Nephron progenitor cell (in vitro differentiated cells): ENCODE measurements around the gene ZNF397.

Source experiments
- DNase-seq: peaks from one replicate; pipeline ENCODE4 v3.0.0; 2021
- H3K27ac Mint-ChIP-seq: 2 replicates; pipeline ENCODE4 v1.8.0; 2021; ENCODE audit warnings: mild to moderate bottlenecking, moderate library complexity, mixed read lengths
- H3K27me3 Mint-ChIP-seq: 2 replicates; pipeline ENCODE4 v1.8.0; 2021; ENCODE audit warnings: mild to moderate bottlenecking, low read depth, mixed read lengths; ENCODE audit not compliant: poor library complexity
- H3K36me3 Mint-ChIP-seq: 2 replicates; pipeline ENCODE4 v1.8.0; 2021; ENCODE audit warnings: low read depth, mixed read lengths
- H3K4me1 Mint-ChIP-seq: 2 replicates; pipeline ENCODE4 v1.8.0; 2021; ENCODE audit warnings: mixed read lengths
- H3K4me3 Mint-ChIP-seq: 2 replicates; pipeline ENCODE4 v1.8.0; 2021; ENCODE audit warnings: mild to moderate bottlenecking, moderate library complexity, mixed read lengths
- H3K9me3 Mint-ChIP-seq: 2 replicates; pipeline ENCODE4 v1.8.0; 2021; ENCODE audit warnings: mild to moderate bottlenecking, moderate library complexity, mixed read lengths
- CTCF ChIP-seq: fragments of 200-600 bp; sonication (generic); IDR thresholded peaks from 2 replicates; pipeline ENCODE4 v1.5.0; 2021; ENCODE audit warnings: antibody characterized with exemption

The ZNF397 gene

GRCh38 chr18:35246831-35247230, 6.0 kb downstream of the ZNF397 start:
- H3K4me1 Mint-ChIP-seq, result peaks cover 12% of the 10 kb centered on the region
- no peak overlapping the region for H3K4me3 Mint-ChIP-seq
- no peak for DNase-seq
- peaks cover 71% of the 10 kb centered on the region for H3K9me3 Mint-ChIP-seq
- no peaks in the 10 kb centered on the region for H3K27me3 Mint-ChIP-seq
- peaks cover 94% of the 10 kb centered on the region for H3K36me3 Mint-ChIP-seq
- no peak overlapping the region for H3K27ac Mint-ChIP-seq
- no peak for TF ChIP-seq CTCF

GRCh38 chr18:35247412-35248249, 6.8 kb downstream of the ZNF397 start:
- Mint-ChIP-seq H3K27ac (no peak overlapping the region), H3K36me3 (peaks cover 97% of the 10 kb centered on the region), H3K9me3 (peaks cover 72% of the 10 kb centered on the region), H3K4me1 (peaks cover 6% of the 10 kb centered on the region), H3K27me3 (no peaks in the 10 kb centered on the region), H3K4me3 (no peak overlapping the region)
- no peak for DNase-seq
- TF ChIP-seq CTCF, result no peak

- H3K4me1 Mint-ChIP-seq, result peaks cover 3% of the 10 kb centered on the region
Measured at GRCh38 chr18:35248429-35248828, 7.6 kb downstream of the ZNF397 start.

GRCh38 chr18:35252466-35252865, 11.6 kb downstream of the ZNF397 start:
- TF ChIP-seq CTCF, result no peak
- H3K9me3 Mint-ChIP-seq, result peaks cover 59% of the 10 kb centered on the region
- H3K4me3 Mint-ChIP-seq, result no peak overlapping the region
- H3K27me3 Mint-ChIP-seq, result no peaks in the 10 kb centered on the region
- H3K36me3 Mint-ChIP-seq, result peaks cover 93% of the 10 kb centered on the region
- DNase-seq, result no peak
- no peak overlapping the region for H3K27ac Mint-ChIP-seq
- no peaks in the 10 kb centered on the region for H3K4me1 Mint-ChIP-seq

More at GRCh38 chr18:35248429-35248828, 7.6 kb downstream of the ZNF397 start:
- H3K9me3 Mint-ChIP-seq, result peaks cover 72% of the 10 kb centered on the region
- no peak overlapping the region for H3K4me3 Mint-ChIP-seq
- DNase-seq, result no peak
- TF ChIP-seq CTCF, result no peak
- H3K27me3 Mint-ChIP-seq, result no peaks in the 10 kb centered on the region
- no peak overlapping the region for H3K27ac Mint-ChIP-seq
- peaks cover 97% of the 10 kb centered on the region for H3K36me3 Mint-ChIP-seq

- Mint-ChIP-seq H3K27ac (no peak overlapping the region), H3K27me3 (no peaks in the 10 kb centered on the region), H3K36me3 (peaks cover 93% of the 10 kb centered on the region), H3K4me3 (no peak overlapping the region), H3K9me3 (peaks cover 58% of the 10 kb centered on the region), H3K4me1 (no peaks in the 10 kb centered on the region)
- DNase-seq, result no peak
- no peak for TF ChIP-seq CTCF
Measured at GRCh38 chr18:35253655-35254287, 12.9 kb downstream of the ZNF397 start.
